Measurements from ENCODE around the gene CFAP77.

DNA sequence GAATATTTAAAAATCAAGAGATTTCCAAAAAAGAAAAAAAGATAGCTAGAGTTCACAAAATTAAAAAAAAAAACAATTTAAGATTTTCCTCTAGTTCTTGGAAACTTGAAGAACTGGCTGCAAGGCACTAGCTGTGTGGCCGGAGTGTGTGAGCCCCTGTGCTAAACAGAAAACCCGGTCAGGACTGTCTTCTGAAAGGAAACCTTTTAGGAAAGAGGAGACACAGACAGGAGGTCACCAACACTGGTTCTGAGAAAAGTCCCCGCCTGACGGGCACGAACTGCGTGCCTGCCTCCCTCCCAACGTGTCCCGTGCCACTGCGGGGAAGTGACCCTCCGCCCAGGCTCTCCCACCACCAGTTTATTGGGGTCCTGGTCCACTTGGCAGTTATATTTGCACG lies 18.6 kb upstream of the CFAP77 start:
- TF ChIP-seq CBFB (IDR thresholded peaks at IDR 0.05; ENCODE audit: low read depth): no peak
- TF ChIP-seq POLR2A (IDR thresholded peaks at IDR 0.05; ENCODE audit: low read depth, low read length): no peak
- TF ChIP-seq SREBF2 (IDR thresholded peaks at IDR 0.05; ENCODE audit: low read length): no peak
- no peak for TF ChIP-seq ZNF274 (IDR thresholded peaks at IDR 0.05; ENCODE audit: insufficient read depth, insufficient read length)
- no peak for TF ChIP-seq BHLHE40 (IDR thresholded peaks at IDR 0.05; ENCODE audit: borderline replicate concordance in 1 of 2, low read depth in 2 of 2, low read length in 1 of 2)
- TF ChIP-seq TAF1 (IDR thresholded peaks at IDR 0.05; ENCODE audit: borderline replicate concordance, low read depth, low read length): no peak
- TF ChIP-seq POLR2AphosphoS5 (IDR thresholded peaks at IDR 0.05; ENCODE audit: low read length): no peak
- no peak for TF ChIP-seq SRF (IDR thresholded peaks at IDR 0.05; ENCODE audit: low read depth in 2 of 2, low read length in 2 of 2)
- TF ChIP-seq, protein P1, sequence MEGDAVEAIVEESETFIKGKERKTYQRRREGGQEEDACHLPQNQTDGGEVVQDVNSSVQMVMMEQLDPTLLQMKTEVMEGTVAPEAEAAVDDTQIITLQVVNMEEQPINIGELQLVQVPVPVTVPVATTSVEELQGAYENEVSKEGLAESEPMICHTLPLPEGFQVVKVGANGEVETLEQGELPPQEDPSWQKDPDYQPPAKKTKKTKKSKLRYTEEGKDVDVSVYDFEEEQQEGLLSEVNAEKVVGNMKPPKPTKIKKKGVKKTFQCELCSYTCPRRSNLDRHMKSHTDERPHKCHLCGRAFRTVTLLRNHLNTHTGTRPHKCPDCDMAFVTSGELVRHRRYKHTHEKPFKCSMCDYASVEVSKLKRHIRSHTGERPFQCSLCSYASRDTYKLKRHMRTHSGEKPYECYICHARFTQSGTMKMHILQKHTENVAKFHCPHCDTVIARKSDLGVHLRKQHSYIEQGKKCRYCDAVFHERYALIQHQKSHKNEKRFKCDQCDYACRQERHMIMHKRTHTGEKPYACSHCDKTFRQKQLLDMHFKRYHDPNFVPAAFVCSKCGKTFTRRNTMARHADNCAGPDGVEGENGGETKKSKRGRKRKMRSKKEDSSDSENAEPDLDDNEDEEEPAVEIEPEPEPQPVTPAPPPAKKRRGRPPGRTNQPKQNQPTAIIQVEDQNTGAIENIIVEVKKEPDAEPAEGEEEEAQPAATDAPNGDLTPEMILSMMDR (IDR thresholded peaks at IDR 0.05 in 2 of 3, conservative IDR thresholded peaks at IDR 0.05 in 1 of 3; ENCODE audit: control insufficient read depth in 2 of 3, extremely low read depth in 1 of 3, insufficient read depth in 1 of 3, low read depth in 3 of 3, low read length in 3 of 3): no peak
- TF ChIP-seq CEBPB (IDR thresholded peaks at IDR 0.05; ENCODE audit: borderline replicate concordance in 1 of 2, low read depth in 2 of 2, low read length in 2 of 2): no peak
- no peak for TF ChIP-seq YY1 (IDR thresholded peaks at IDR 0.05; ENCODE audit: low read depth, low read length)
- TF ChIP-seq EZH2 (IDR thresholded peaks at IDR 0.05; ENCODE audit: borderline replicate concordance, control insufficient read depth, low read depth, low read length): no peak
- no peak for TF ChIP-seq ZNF217 (IDR thresholded peaks at IDR 0.05)
- no peak for TF ChIP-seq SMC3 (IDR thresholded peaks at IDR 0.05; ENCODE audit: borderline replicate concordance, low read length)
